Measurements from ENCODE around the gene NTNG2.
"Not testable (repeated sequence)": the region's sequence is repeated elsewhere in the genome, so short reads cannot be mapped to it uniquely, and the experiment has no call there.

The NTNG2 gene, protein sequence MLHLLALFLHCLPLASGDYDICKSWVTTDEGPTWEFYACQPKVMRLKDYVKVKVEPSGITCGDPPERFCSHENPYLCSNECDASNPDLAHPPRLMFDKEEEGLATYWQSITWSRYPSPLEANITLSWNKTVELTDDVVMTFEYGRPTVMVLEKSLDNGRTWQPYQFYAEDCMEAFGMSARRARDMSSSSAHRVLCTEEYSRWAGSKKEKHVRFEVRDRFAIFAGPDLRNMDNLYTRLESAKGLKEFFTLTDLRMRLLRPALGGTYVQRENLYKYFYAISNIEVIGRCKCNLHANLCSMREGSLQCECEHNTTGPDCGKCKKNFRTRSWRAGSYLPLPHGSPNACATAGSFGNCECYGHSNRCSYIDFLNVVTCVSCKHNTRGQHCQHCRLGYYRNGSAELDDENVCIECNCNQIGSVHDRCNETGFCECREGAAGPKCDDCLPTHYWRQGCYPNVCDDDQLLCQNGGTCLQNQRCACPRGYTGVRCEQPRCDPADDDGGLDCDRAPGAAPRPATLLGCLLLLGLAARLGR

DNA sequence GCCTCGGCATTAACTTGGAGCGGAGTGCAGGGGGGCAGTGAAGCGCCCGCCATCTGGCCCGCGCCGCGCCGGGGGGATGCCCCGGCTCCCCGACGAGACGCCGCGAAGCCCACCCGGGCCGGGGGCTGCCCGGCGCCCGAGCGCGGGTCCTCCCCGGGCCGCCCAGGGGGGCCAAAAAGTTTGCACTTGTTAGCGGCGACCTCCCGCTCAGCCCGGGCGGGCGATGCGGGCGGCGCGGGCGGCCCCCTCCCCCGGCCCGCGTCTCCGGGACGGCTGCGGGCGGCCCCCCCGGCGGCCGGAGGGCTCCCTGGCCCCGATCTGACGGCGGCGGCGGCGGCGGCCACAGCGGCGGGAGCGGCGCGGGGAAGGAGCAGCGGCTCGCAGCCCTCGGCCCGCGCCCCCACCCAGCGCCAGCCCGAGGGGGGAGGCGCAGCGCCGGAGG lies at the start of gene NTNG2:
Gene NTNG2, plus strand, starts transcription at position 316 of the 442 bp plus-strand sequence. CDS start 4,774 bp downstream, outside the sequence.
- no peak for DNase-seq (ENCODE audit: low spot score)

DNA sequence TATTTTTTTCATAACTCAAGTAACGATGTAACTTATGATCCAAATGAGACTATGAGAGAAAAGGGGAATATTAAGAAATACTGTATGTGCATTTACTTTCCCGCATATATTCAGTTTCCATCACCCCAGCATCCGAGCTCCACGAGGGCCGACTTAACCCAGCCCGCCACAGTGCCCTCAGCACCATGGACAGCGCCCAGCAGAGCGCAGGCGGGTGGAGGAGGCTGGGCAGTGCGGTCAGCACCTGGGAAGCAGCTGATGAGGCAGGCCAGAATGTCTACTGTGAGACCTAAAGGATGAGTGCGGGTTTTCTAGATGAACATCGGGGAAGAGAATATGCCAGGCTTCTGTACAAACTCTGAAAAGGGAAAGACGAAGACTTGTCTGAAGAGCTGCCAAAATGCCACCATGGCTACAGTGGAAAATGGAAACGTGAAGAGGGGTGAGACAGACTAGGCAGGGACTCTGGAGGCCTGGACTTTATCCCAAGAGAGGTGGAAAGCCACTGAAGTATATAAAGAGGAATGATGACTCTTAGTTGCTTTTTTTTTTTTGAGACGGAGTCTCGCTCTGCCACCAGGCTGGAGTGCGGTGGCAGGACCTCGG lies 47.7 kb upstream of the NTNG2 start:
- DNase-seq (ENCODE audit: low spot score) = peak; percentile 7

DNA sequence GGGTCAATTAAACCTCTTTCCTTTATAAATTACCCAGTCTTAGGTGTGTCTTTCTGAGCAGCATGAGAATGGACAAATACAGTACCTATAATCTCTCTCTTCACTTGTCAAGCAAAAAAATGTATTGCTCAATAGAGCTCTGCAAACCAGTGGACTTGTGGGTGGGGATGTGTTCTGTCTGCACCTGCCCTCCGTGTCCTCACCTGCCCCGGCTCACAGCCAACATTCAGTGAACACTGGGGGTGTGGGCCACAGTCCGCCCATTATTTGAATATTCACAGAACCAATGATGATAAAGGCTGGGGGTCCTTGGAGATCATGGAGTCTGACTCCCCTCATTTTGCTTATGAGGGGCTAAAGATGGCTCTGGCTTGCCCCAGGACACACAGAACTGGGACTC lies 45.3 kb upstream of the NTNG2 start:
- DNase-seq (ENCODE audit: low spot score) = no peak

DNA sequence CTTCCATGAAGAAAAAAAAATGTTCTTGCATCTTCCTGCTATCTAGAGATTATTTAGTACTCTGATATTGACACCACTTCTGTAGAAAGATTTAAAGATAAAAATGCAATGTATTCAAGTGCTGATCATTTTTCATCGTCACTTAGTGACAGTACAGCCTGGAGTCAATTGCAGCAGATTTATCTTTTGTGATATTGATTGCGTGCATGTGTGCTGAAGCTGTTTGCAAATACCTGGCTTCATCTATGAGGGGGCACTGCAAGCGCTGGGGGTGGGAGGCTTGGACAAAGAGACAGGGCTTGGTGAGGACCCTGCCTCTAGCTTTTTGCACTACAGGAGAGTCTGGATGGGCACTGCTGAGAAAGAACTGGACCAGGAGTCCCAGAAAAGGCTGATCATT lies 44.2 kb upstream of the NTNG2 start:
- no peak for DNase-seq (ENCODE audit: low spot score)

DNA sequence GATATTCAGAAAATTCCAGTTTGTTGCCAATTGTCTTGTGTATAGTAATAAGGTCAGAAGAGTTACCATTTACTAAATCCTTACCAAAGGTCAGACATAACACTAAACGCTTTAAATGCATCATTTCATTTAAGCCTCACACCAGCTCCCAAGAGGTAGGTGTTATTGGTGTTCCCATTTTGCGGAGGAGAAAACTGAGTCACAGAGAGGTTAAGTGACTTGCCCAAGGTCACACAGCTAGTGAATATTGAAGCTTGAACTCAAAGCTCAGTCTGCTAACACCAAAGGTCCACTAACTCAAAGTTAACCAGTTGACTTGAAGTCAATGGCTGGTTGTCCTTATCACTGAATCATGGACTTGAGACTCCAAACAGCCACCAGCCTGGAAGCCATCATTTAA lies 40.8 kb upstream of the NTNG2 start:
- no peak for DNase-seq (ENCODE audit: low spot score)

DNA sequence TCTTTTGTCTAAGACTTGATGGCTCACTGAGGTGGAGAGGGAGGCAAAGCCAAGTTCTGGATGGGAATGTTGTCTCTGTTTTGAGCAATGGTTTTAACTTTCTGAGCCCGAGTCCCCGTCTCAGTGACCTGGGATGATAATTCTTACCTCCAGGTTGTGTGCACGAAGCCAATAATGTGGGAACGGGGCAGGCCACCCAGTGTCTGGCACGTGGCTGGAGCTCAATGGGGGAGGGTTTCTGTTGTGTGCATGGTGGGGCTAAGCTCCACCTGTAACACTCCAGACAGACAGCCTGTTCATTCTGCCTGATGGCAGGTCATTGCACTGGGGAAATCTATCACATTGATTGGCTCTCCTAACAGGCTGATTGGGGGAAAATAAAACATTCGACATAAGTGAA lies 37.1 kb upstream of the NTNG2 start:
- no peak for DNase-seq (ENCODE audit: low spot score)

DNA sequence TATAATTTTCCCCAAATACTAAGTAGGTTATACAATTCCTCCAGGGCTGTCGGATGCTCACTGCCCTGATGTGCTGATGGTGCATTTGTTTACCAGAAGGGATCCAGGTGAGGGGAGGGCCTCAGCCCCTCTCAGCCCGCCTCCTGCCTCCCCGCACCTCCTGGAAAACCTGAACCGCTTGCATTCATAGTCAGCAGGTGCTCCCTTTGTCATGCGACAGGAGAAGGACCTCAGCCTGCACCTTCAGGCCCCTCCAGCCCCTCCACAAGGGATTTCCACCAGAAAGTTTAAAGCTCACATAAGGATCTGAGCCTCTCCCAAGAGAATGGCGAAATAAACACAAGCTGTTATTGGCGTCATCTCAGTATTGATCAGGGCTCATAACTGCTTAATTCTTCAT lies 36.5 kb upstream of the NTNG2 start:
- DNase-seq (ENCODE audit: low spot score) = no peak

DNA sequence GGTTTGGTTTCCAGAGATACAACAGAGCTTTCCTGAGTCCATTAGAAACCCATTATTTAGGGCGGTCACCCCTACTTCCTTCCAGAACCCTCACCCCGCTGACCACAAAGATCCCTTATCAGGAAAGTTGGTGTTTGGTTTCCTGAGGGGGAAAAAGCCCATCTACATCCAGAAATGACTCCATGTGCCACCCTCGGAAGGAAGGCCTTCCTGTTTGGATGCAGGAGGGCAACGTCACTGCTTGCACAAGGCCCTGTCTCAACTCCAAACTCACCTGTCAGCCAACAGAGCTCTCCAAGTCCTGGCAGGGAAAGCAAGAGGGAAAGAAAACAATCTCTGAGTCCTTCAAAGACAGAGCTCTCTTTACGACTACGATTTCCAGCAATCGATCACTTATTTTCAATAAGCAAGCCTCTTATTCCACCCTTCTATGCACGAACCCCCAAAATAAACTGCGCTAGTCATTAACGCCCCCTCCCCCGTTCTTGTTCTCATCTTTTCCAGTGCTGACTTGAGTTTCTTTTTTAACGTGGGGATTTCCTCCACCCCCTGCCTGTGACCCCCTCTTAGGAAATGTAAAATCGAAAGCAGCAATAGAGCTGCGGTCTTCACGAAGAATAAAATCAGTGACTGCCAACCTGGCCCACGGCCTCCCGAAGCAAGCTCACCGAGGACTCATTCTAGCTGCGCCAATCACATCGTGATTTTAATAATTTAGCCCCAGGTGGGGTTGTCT lies 35.7 kb upstream of the NTNG2 start:
- no peak for DNase-seq (ENCODE audit: low spot score)

DNA sequence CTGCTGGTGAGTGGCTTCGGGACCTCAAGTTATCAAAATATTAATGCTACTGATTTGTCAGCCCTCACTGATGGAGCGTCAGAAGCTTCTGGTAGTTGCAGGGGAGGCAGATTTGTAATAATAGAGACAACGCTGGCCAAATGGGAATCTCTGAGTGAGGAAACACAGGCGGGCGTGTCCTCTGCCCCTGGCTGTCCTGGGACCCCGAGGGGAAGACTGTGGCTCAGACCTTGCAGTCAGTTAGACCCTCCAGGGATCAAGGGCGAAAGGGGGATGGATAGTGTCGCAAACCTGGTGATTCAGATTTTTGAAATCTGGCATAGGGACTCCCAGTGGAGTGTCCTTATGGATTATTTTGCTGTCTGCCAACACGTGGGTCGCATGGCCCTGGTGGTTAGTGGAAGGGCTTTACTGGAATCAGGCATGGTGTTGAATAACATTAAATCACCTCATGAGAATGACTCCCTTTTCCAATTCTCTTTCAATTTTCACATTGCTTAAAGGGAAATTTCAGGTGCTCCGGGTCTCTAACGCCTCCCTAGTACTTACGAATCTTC lies 35.1 kb upstream of the NTNG2 start:
- DNase-seq (ENCODE audit: low spot score) = no peak

DNA sequence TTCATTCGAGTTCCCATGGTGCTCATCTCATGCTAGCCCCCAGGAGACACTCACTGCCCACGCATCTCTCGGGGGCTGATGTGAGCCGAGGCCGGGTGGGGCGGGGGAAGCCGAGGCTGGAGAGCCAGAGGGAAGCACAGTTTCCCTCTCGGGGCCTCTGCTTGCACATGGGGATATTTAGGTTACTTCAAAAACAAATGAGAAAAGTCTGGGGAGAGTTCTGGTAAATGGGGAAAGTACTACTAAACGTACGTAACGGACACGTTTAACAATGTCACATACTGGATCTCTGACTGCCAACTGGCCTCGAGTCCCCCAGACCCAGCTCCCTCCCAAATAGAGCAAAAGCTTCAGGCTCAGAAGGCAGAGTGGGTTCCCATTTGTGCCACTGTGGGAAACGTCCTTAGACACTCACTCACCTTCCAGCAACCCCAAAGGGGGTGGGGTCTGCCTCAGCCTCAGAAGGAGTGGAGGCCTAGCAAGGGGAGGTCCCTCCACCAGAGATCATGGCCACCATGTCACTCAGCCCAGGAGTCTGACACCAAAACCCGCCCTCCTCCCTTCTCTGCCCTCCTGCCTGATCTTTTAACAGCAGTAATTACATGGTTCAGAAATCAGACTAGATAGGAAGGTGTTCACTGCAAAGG lies 33.8 kb upstream of the NTNG2 start:
- DNase-seq (ENCODE audit: low spot score) = no peak

DNA sequence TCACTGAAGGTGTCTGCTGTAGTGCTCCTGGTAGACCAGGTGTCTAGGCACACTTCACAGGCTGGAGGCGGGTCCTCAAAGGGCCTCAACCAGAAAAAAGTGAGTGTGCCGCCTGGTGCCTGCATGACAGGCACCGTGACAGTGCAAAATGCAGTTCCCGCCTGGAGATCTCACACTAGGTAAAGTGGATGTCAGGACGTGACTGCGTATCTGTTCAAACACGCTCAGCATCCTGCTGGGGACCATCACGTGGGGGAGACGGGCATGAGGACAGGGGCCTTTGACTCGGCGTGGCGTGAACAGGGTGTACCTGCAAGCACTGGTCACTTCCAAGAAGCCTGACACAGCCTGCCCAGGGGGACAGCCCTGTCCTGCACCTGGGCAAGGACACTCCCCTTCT lies 32.3 kb upstream of the NTNG2 start:
- DNase-seq (ENCODE audit: low spot score) = no peak

DNA sequence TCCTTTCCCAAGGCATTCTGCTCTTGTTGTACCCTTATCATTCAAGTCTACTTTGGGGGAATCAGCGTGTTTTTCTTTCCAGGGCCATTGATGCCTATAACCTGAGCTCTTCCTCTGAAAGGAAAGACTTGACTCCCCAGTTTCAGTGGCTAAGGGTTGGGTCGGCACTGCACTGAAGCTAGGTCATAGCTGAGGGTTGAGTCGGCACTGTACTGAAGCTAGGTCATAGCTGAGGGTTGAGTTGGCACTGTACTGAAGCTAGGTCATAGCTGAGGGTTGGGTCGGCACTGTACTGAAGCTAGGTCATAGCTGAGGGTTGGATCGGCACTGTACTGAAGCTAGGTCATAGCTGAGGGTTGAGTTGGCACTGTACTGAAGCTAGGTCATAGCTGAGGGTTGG lies 27.8 kb upstream of the NTNG2 start:
- DNase-seq (ENCODE audit: low spot score) = not testable (repeated sequence)

DNA sequence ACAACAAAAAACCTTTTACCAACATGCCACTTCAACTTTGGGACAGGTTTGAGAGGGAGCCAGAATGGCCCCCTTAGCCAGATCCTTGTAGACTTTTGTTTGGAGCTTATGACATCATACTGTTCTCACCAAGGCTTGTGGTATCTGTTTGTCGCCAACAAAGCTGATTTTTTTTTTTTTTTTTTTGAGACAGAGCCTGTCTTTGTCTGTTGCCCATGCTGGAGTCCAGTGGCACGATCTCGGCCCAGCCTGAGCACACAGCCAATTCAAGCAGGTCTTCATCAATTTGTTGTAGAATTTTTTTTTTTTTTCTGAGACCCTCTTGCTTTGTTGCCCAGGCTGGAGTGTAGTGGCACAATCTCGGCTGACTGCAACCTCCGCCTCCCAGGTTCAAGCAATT lies 26.4 kb upstream of the NTNG2 start:
- DNase-seq (ENCODE audit: low spot score) = no peak

DNA sequence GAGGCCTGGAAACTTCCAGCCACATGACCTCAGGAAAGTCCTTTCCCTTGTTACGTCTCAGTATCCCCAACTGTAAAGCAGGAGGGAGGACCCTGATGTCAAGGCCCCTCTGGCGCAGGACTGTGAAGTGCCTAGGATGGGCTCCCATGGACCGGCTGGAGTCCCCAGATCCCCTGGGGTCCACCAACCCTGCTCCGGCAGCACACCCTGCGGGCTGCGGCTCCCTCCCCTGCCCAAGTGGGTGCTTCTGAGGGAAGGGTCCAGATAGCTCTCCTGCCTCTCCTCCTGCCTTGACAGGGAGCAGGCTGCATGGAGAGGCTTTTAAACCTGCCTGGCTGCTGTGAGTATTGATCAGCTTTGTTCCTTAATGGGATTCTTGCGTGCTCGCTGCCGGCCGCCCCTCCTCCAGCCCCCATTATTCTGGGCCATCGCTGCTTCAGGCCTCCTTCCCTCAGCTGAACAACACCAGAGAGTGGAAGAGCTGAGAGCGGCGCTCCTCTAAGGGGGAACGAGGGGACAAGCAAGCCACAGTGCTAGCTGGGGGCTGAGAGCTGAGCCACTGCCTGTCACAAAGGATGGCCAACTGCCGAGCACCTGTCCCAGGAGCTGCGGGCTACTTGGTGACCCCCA lies 25.6 kb upstream of the NTNG2 start:
- DNase-seq (ENCODE audit: low spot score) = no peak

DNA sequence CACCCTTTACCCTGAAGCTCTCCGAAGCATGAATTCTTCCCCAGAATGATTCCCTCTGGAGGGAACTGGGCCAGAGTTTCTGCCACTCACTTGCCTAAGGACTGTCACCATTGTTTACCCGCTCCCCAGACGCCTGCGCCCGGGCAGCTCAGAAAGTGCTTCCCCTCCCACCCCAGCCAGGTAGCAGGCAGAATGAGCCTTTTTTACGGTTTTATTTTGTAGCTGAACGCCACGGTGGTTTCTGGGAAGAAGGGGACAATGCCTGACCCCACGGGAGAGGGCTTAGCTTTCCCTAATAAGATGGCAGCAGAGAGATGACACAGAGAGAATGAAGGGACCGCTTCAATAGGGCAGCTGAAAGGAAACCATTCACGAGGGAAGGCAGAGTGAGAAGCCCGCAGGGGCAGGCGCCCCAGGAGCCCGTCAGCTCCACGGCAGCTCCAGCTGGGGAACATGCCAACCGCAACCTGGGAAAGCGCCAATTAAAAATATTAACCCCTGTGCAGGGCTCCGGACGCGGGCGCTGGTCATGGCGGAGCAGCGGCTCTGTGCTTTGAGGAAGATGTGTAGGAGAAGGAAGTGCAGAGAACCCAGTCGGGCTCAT lies 20.4 kb upstream of the NTNG2 start:
- DNase-seq (ENCODE audit: low spot score) = no peak

DNA sequence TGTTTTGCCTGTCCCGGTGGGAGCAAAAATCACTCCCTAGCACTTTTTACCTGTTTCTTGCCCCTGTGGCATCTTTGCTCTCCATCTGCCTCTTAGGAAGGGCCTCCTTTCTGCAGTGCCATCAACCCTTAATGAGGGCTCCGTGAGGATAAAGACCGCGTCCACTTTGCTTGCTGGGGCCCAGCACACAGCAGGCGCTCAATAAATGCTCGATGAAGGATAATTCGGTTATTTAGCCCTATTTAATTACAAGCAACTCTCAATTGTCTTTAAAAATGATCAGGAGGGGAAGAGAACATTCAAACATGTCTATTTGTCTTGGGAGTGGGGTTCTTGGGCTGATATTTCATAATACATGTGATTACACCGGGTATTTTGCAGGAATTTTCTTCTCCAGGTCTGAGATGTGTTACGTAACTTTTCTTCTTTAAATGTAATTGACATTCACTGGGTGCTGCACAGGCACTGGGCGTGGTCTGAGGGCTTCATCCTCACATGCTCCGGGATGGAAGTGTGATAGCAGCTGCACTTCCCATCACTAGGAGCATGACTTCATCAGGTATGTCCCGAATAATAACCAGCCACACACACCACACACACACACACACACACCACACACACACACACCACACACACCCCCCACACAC lies 19.8 kb upstream of the NTNG2 start:
- DNase-seq (ENCODE audit: low spot score) = no peak

DNA sequence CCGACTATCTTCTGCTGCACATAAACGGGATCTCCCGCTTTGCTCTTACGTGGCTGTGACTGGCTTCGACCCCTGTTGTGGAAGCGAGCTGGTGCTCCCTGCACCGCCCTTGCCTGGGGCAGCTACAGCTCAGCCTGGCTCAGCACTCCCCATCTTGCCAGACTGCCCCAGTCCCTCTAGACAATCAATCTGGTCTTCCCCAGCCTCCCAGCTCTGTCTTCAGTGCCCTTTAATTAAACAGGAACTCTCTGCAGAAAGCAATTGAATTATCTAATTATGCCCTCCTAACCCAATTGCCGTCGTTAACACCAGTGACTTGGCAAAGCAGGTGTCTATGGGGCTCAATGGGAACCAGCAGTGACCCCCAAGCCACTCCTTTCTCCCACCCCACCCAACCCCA lies 18.9 kb upstream of the NTNG2 start:
- no peak for DNase-seq (ENCODE audit: low spot score)

DNA sequence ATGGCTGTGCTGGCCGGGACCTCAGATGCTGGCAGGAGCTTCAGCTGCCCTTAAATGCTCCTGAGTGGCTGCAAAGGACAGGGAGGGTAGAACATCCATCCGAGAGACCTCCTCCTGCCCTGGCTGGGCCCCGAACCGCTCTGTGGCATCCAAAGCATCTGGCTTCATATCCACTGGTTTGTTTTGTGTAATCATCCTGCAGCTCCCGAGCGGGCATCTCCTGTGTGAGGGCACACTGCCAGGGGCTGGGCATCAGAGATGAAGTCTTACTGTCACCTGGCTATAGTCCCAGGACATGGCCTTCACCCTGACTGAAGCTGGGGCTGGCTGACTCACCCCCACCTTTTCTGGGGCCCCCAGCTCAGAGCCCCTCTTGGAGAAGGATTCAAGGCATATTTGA lies 18.5 kb upstream of the NTNG2 start:
- no peak for DNase-seq (ENCODE audit: low spot score)

DNA sequence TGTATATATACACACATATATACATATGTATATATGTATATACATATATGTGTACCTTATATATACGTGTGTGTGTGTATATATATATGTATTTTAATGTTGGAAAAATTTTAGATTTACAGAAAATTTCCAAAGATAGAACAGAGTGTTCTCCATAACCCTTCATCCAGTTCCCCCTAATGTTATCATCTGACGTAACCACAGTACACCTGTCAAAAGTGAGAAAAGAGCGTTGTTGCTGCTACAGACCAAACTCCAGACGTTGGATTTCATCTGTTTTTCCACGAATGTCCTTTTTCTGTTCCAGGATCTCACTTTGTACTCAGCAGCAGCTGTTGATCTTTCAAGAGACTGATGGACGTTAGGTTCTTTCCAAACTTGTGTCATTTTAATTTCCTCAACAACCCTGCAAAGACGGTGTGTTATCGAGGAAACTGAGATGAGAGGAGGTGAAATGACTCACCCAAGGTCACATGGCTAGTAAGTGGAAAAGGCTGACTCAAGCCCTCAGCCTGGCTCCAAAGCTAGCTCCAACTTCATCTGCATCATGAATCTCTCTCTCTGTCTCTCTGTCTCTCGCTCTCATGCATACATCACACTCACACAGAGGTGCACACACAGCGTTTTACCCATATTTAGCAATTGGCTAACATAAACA lies 17.0 kb upstream of the NTNG2 start:
- no peak for DNase-seq (ENCODE audit: low spot score)

DNA sequence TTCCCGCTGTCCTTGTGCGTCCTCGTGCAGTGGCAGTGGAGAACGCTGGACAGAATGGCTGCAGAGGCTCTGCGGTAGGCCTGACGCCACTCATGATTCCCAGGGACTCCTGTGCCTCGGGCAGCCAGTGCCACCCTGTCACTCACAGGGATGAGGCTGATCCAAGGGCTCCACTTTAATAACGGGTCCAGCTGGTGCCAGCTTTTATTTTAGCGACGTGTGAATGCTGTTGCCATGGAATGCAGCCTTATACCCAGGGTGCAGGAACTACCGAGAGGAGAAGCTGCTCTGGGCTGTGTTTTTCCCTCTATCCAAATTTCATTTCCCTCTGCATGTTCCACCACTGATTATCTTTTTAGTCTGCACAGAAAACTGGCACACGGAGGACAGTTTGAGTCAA lies 15.8 kb upstream of the NTNG2 start:
- DNase-seq (ENCODE audit: low spot score) = no peak
